Transverse colon (tissue), 4 donors: ENCODE results near the gene CDK18. TPM values are rescaled to one million over a fixed set of nuclear protein-coding genes. Genes with fewer than 3 reads are reported as not detected.
A peak's percentile ranks its signal among the peaks of the same experiment; 100 is the strongest.

ENCODE experiments used
- DNase-seq: peaks from one replicate; pipeline ENCODE4 v3.0.0-alpha.2; 2019
- H3K27ac ChIP-seq, 4 donors: fragments of 200-600 bp; sonication (generic); 2 replicates each; pipeline ENCODE4 v1.5.1; 2016 to 2018; ENCODE audit warnings: inconsistent platforms in 4 of 4
- H3K27me3 ChIP-seq: fragments of 200-600 bp; sonication (generic); 2 replicates; pipeline ENCODE4 v1.5.1; 2017; ENCODE audit warnings: inconsistent platforms
- H3K36me3 ChIP-seq, 4 donors: fragments of 200-600 bp; sonication (generic); 2 replicates each; pipeline ENCODE4 v1.5.1; 2017 to 2019; ENCODE audit warnings: inconsistent platforms in 4 of 4
- H3K4me1 ChIP-seq, 4 donors: fragments of 200-600 bp; sonication (generic); 2 replicates each; pipeline ENCODE4 v1.5.1; 2017 to 2020; ENCODE audit warnings: inconsistent platforms in 4 of 4
- H3K4me3 ChIP-seq, 4 donors: fragments of 200-600 bp; sonication (generic); 1 replicate in 1 of 4; 2 replicates in 3 of 4; pipeline versions ENCODE4 v1.5.1 to v1.6.1; 2017 to 2019; ENCODE audit warnings: inconsistent platforms in 4 of 4
- H3K9me3 ChIP-seq, 2 donors: fragments of 200-600 bp; sonication (generic); 2 replicates each; pipeline ENCODE4 v1.5.1; 2017 to 2019; ENCODE audit warnings: inconsistent platforms in 2 of 2
- EP300 ChIP-seq: sonication (generic); formaldehyde crosslinking; IDR thresholded peaks from one replicate; pipeline ENCODE4 v1.6.1; 2017; ENCODE audit warnings: antibody characterized with exemption, low read depth
- POLR2A ChIP-seq: fragments of 450-650 bp; IDR thresholded peaks from one replicate; pipeline ENCODE4 v1.6.1; 2016; ENCODE audit warnings: antibody characterized with exemption, mild to moderate bottlenecking, moderate library complexity
- POLR2AphosphoS5 ChIP-seq, 3 donors: sonication (generic); formaldehyde crosslinking; IDR thresholded peaks; one replicate each; pipeline ENCODE4 v1.6.1; 2016; ENCODE audit warnings: antibody characterized with exemption in 3 of 3
- WGBS, 2 donors: methylation state at CpG; one replicate each; pipeline ENCODE4 v1.1.5; 2018; ENCODE audit warnings: low coverage in 1 of 2; 5-methylcytosine and 5-hydroxymethylcytosine counted together
- in situ Hi-C, 4 donors: fragments of 200-750 bp; cut with MboI; loops; one replicate each; pipeline versions ENCODE4 v1.15.0 to v1.15.1; 2017; ENCODE audit warnings: low sequenced_read_pairs in 3 of 4, low pct_ligation_motif_present in 1 of 4, low pct_unique_long_range_greater_than_20kb in 1 of 4
- intact Hi-C: fragments of 100-400 bp; cut with DNase I; formaldehyde crosslinking; loops from one replicate; pipeline ENCODE4 v1.15.1; 2023; ENCODE audit warnings: low total_unique reads
- small RNA-seq, 4 donors: library from RNA; depleted of rRNA; stranded (forward); fragments of <200 nt; gene quantifications; one replicate each; pipeline ENCODE3, GENCODE V24; 2016
- total RNA-seq, 4 donors: library from RNA; depleted of rRNA; stranded (reverse); fragments of >200 nt; gene quantifications; one replicate each; pipeline ENCODE4 v1.1.0, GENCODE V29; 2016
- TF ChIP-seq, protein P1 (sequence below), 5 experiments: fragments of 200-600 bp in 3 of 5; fragments of 450-650 bp in 2 of 5; sonication (generic) in 3 of 5; IDR thresholded peaks; 1 replicate in 2 of 5; 2 replicates in 3 of 5; pipeline ENCODE4 v1.5.1; 2016 to 2017; ENCODE audit warnings: antibody characterized with exemption in 5 of 5, inconsistent platforms in 3 of 5, mild to moderate bottlenecking in 2 of 5, moderate library complexity in 1 of 5

CDK18 gene
- total RNA-seq, 4 donors from 2014 or later: 28.8 to 112 (median 33.5) TPM

DNA sequence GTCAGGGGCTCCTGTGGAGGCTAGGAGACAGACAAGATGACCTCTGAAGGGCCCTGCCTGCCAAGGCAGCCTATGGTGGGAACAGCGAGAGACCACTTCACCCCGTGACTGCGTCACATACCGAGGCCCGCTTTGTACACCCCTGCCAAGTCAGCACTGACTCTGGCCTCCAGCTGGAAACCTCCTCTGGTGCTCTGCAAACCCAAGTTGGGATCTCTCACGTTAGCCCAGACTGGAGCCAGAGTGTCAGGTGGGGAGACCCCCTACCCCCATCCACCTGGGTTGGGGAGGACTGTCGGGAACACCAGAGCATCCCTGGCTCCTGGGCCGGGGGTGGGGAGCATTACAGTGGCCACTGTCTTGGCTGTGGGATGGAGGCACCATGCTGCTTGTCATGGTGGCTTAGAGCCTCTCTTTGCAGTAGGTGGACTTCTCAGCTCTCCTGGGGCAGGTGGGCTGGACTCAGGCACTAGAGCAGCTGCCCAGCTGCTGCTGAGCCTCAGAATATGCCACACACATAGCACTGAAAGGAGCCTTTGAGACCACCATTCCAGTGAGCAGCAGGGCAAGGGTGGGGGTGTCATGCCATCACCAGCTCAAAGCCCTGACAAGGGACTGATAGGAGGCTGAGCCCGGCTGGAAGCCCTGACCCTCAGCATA lies 77.0 kb downstream of the CDK18 start:
- no peaks in the 10 kb centered on the region for H3K27me3 ChIP-seq
- H3K9me3 ChIP-seq: no peaks in the 10 kb centered on the region
- in situ Hi-C loops: no loop called here
- TF ChIP-seq POLR2AphosphoS5 (IDR thresholded peaks at IDR 0.05): no peak
- TF ChIP-seq POLR2A: no peak
- TF ChIP-seq, protein P1, sequence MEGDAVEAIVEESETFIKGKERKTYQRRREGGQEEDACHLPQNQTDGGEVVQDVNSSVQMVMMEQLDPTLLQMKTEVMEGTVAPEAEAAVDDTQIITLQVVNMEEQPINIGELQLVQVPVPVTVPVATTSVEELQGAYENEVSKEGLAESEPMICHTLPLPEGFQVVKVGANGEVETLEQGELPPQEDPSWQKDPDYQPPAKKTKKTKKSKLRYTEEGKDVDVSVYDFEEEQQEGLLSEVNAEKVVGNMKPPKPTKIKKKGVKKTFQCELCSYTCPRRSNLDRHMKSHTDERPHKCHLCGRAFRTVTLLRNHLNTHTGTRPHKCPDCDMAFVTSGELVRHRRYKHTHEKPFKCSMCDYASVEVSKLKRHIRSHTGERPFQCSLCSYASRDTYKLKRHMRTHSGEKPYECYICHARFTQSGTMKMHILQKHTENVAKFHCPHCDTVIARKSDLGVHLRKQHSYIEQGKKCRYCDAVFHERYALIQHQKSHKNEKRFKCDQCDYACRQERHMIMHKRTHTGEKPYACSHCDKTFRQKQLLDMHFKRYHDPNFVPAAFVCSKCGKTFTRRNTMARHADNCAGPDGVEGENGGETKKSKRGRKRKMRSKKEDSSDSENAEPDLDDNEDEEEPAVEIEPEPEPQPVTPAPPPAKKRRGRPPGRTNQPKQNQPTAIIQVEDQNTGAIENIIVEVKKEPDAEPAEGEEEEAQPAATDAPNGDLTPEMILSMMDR (IDR thresholded peaks at IDR 0.05): no peak
- no peak for TF ChIP-seq EP300
- H3K4me1 ChIP-seq: peaks cover 11 to 34% (median 24%) of the 10 kb centered on the region in 4 donors
- peak overlapping the region; percentile 67 to 85 (median 71) for H3K27ac ChIP-seq
- WGBS, 2 donors: 94% methylated on average over 9 of the region's 9 CpGs; no CpG with 5 or more reads in 1 of the 2 donors
- no peak for DNase-seq
- no peak overlapping the region for H3K4me3 ChIP-seq
- intact Hi-C loops: loop anchor here (10.0 kb wide), 1 partner anchor 53 kb away; the partner anchor contains the start of gene ELK4
- H3K36me3 ChIP-seq: no peaks in the 10 kb centered on the region

DNA sequence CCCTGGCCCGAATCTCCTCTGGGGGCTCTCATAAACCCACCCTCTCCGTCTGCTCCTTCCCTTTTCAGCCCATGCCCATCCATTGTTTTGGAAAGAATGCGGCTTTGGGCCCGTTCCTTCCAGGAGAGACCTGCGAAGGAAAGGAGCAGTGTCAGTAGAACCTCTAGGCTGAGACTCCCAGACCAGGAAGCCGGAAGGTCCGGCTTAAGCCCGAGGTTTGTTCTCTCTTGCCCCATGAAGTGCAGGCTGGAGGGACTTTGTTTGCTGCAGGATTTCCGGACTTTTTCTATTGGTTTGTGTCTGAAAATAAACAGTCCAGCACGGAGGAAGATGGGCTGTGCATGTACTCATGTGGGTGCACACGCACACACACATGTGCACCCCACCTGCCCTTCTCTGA lies 77.6 kb downstream of the CDK18 start:
- in situ Hi-C loops (no loop called here), intact Hi-C loops (loop anchor here (10.0 kb wide), 1 partner anchor 53 kb away; the partner anchor contains the start of gene ELK4)
- no peak overlapping the region for H3K4me3 ChIP-seq
- DNase-seq: no peak
- H3K9me3 ChIP-seq: no peaks in the 10 kb centered on the region
- H3K4me1 ChIP-seq: peaks cover 11 to 34% (median 24%) of the 10 kb centered on the region in 4 donors
- H3K27ac ChIP-seq: peak overlapping the region; percentile 67 to 85 (median 71)
- TF ChIP-seq POLR2A (no peak), POLR2AphosphoS5 (IDR thresholded peaks at IDR 0.05) (no peak), EP300 (no peak)
- TF ChIP-seq, protein P1 (IDR thresholded peaks at IDR 0.05): no peak
- WGBS, 2 donors: 32 to 51% methylated on average over 3 to 11 of the region's 11 CpGs
- H3K27me3 ChIP-seq: no peaks in the 10 kb centered on the region
- no peaks in the 10 kb centered on the region for H3K36me3 ChIP-seq

Small RNAs within 50 kb of the gene (small RNA-seq; reads per million reads assigned to genes)
- gene RNU2-19P: 0 to 0.18 (median 0) reads per million in 4 donors

Other genes with a start within 250 kb of the CDK18 start
- gene NUAK2, start 182.9 kb upstream of the CDK18 start, total RNA-seq: 10 to 100 TPM; 12.5 to 46.8 (median 24.4) TPM
- under 1 TPM in 2 of 4 donors, not detected in 2; 0.32 to 0.41 TPM for gene KLHDC8A, start 147.7 kb upstream of the CDK18 start, total RNA-seq
- gene LEMD1, start 82.6 kb upstream of the CDK18 start, total RNA-seq: not detected
- gene BLACAT1, start 48.6 kb upstream of the CDK18 start, total RNA-seq: under 1 TPM in 1 of 4 donors, not detected in 3; 0.48 TPM
- gene ELK4, start 127.3 kb downstream of the CDK18 start, total RNA-seq: 10 to 100 TPM; 16.0 to 24.1 (median 19.7) TPM
- gene SLC45A3, start 175.8 kb downstream of the CDK18 start, total RNA-seq: 10 to 100 TPM; 12.2 to 29.1 (median 17.0) TPM
- 10 to 100 TPM; 21.7 to 45.7 (median 35.1) TPM for gene NUCKS1, start 245.5 kb downstream of the CDK18 start, total RNA-seq